GM10266 (cell line): Measurements from ENCODE around the gene POLD2.

Source experiments
- DNase-seq: peaks from one replicate; pipeline ENCODE4 v3.0.0; 2012; ENCODE audit errors: extremely low spot score
- CTCF ChIP-seq: IDR thresholded peaks from 2 replicates; pipeline ENCODE4 v1.5.1; 2012; ENCODE audit warnings: mild to moderate bottlenecking, low read depth; ENCODE audit not compliant: control insufficient read depth, insufficient read depth; ENCODE audit errors: missing control alignments

Gene POLD2

GRCh38 chr7:44162179-44162578 is 38.8 kb upstream of the POLD2 start:
- DNase-seq = no peak
- TF ChIP-seq CTCF = no peak

GRCh38 chr7:44161371-44161770 is 38.0 kb upstream of the POLD2 start:
- TF ChIP-seq CTCF = no peak
- DNase-seq = no peak

- no peak for DNase-seq
- TF ChIP-seq CTCF = no peak
These were observed 36.7 kb upstream of the POLD2 start for GRCh38 chr7:44159824-44160630.

- DNase-seq = no peak
- TF ChIP-seq CTCF = no peak
These were observed 35.7 kb upstream of the POLD2 start for GRCh38 chr7:44158873-44159631.

- no peak for DNase-seq
These were observed 34.9 kb upstream of the POLD2 start for GRCh38 chr7:44158096-44158872.

More at GRCh38 chr7:44158096-44158872, 34.9 kb upstream of the POLD2 start:
- no peak for TF ChIP-seq CTCF
